HG02885 (cell line): ENCODE data around the gene TCF23.
"Not testable (repeated sequence)": the region's sequence is repeated elsewhere in the genome, so short reads cannot be mapped to it uniquely, and the experiment has no call there.

Experiments
- ATAC-seq: cut with Tn5 transposase; IDR thresholded peaks from one replicate; pipeline ENCODE4 v1.9.1; 2021; ENCODE audit warnings: mild to moderate bottlenecking; ENCODE audit not compliant: unreplicated experiment, poor library complexity

Gene TCF23

GRCh38 chr2:27148801-27149439 lies at the start of gene TCF23:
Gene TCF23 (plus strand): TSS chr2:27149004. CDS start chr2:27149134, 130 bp downstream.
- no peak for ATAC-seq

GRCh38 chr2:27099334-27099955 lies 49.4 kb upstream of the TCF23 start:
- no peak for ATAC-seq

DNA sequence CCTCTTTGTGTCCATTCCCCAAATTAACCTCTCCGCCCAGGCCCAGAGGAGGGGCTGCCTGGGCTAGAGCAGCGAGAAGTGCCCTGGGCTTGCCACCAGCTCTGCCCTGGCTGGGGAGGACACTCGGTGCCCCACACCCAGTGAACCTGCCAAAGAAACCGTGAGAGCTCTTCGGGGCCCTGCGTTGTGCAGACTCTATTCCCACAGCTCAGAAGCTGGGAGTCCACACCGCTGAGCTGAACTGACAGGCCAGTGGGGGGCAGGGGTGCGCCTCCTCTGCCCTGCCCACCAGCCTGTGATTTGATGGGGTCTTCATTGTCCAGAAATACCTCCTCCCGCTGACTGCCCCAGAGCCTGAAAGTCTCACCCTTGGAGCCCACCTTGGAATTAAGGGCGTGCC lies 48.8 kb upstream of the TCF23 start:
- no peak for ATAC-seq

- no peak for ATAC-seq
These were observed 46.5 kb upstream of the TCF23 start for GRCh38 chr2:27102329-27102728.

DNA sequence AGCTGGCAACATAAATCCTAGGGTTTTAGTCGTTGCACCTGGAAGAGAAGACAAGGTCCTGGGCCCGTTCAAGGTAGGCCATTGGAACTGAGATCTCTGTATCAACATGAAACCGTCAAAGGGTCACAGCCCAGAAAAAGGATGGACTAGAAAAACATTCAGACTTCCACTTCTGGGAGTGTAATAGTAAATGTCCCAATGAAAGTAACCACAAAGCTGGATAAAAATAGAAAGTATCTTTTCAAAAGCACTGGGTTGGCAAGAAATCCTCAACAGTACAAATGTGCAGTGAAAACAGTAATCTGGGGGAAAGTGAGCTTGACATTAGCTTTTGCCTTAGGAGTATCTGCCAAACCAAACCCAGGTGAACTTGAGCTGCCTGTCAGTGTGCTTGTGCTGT lies 42.8 kb upstream of the TCF23 start:
- ATAC-seq = no peak

DNA sequence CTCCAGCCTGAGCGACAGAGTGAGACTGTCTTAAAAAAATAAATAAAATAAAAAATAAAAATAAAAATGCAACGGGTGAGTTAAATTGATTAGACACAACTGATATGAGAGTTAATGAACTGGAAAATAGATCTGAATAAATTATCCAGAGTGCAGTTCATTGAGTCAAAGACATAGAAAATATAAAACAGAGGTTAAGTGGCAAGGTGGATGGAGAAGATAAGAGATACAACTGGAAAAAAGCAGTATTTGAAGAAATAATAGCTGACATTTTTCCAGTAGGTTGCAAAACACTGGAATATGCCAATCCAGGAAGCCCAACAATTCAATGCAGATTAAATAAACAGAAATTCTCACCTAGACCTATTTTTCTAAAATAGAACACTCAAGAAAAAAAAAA lies 40.6 kb upstream of the TCF23 start:
- ATAC-seq = no peak

- no peak for ATAC-seq
These were observed 39.7 kb upstream of the TCF23 start for GRCh38 chr2:27109083-27109482.

- ATAC-seq = not testable (repeated sequence)
These were observed 38.0 kb upstream of the TCF23 start for GRCh38 chr2:27110603-27111352.

DNA sequence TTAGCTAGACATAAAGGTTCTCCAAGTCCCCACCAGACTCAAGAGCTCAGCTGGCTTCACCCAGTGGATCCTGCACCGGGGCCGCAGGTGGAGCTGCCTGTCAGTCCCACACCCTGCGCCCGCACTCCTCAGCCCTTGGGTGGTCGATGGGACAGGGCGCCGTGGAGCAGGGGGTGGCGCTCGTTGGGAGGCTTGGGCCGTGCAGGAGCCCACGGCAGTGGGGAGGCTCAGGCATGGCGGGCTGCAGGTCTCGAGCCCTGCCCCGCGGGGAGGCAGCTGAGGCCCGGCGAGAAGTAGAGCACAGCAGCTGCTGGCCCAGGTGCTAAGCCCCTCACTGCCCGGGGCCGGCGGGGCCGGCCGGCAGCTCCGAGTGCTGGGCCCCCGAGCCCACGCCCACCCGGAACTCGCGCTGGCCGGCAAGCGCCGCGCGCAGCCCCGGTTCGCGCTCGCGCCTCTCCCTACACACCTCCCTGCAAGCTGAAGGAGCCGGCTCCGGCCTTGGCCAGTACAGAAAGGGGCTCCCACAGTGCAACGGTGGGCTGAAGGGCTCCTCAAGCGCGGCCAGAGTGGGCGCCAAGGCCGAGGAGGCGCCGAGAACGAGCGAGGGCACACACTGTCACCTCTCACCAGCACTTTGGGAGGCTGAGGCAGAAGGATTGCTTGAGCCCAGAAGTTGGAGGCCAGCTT lies 37.3 kb upstream of the TCF23 start:
- ATAC-seq = not testable (repeated sequence)

- ATAC-seq = no peak
These were observed 33.3 kb upstream of the TCF23 start for GRCh38 chr2:27115519-27115918.

DNA sequence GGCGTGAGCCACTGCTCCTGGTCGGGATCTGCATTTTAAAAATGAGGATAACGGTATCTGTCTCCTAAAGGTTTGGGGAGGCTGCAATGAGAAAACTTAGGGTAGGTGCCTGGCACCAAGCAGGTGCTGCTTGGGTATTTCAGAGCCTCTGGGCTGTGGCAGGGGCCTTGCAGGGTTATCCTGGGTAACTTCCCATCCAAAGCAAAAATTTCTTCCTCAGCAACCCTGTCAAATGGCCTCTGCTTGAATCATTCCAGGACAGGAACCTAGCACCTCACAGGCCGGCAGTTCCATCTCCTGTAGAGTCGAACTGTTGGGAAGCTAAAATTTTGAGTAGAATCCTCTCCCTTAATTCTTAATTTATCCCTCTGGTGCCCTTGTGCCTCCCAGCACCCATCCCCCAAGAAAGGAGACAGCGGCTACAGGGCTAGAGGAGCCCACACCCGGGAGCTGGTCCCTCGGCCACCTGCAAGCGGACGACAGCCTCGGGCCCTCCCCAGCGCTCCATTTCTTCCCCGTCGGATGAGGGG lies 30.7 kb upstream of the TCF23 start:
- ATAC-seq = no peak

GRCh38 chr2:27118525-27119329 lies 30.1 kb upstream of the TCF23 start, which contains the start of gene CGREF1:
Gene CGREF1 (minus strand): TSS chr2:27119128. CDS start chr2:27104366, 14,762 bp downstream.
- ATAC-seq = no peak

GRCh38 chr2:27119330-27119670 lies 29.5 kb upstream of the TCF23 start:
- ATAC-seq = not testable (repeated sequence)

- ATAC-seq = no peak
These were observed 26.9 kb upstream of the TCF23 start for GRCh38 chr2:27121906-27122305.

DNA sequence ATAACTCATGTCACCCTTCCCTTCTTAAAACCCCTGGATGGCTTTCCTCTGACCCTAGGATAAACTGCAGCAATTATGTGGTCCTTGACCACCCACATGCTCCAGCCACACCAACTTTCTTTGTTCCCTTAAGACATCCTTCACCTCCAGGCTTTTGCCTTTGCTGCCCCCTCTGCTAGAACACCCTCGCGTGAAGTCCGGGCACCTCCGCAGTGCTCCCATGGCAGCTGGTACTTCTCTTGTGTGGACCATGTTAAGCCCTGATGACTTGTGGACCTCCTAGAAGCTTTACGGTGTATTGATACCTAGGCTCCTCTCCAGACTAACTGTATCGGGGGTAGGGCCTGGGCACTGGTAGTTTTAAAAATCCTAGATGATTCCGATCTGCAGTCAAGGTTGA lies 26.0 kb upstream of the TCF23 start:
- no peak for ATAC-seq

DNA sequence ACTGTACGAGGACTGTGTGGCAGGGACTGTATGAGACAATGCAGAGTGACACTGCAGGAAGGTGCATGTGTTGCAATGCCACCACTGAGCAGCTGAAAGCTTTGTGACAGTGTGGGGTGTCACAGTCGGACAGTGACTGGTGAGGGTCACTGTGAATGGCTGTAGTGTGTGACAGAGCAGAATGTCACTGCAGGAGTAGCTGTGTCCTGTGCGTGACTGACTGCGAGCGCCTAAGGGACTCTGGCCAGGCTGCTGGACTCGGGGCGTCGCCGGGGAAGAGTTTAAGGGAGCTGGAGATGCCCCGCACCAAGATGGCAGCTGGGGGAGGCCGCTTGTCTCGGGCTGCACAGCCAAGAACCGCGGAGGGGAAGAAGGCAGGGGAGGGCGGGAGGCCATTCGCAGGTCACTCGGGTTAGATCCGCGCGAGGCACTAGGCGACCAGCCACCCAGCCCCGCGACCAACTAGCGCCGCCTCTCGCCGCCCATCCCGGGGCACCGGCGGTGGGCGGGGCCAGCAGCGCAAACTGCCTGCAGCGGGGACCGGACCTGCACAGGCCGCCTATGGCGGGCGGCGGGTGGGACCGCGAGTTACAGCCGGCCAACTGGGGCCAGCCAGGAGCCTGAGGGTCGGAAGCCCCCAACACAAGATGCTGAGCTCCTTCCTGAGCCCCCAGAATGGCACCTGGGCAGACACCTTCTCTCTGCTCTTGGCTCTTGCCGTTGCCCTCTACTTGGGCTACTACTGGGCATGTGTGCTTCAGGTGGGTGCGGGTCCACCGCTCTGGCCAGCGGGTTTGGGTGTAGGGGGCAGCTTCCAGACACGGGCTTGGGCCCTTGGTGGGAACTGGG lies 25.3 kb upstream of the TCF23 start, which contains the start of gene ABHD1:
Gene ABHD1 (plus strand): TSS at position 514 of the 849 bp plus-strand sequence. CDS start 134 bp downstream, at position 648.
- peak; percentile 73 for ATAC-seq

DNA sequence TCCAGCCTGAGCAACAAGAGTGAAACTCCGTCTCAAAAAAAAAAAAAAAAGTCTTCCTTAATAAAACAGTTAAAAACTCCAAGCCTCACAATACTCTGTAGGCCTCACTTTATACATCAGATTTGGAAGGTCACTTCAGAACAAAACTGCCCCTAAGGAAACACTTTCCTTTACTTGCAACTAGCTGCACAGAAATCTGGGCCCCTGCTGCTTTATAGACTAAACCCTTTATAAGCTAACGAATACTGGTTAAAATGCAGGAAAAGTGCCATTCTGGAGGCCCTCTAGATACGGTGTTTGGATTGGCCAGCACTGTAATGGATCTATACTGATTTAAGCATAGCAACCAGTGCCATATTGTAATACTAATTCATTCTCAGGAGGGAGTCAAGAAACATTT lies 23.7 kb upstream of the TCF23 start:
- ATAC-seq = no peak

DNA sequence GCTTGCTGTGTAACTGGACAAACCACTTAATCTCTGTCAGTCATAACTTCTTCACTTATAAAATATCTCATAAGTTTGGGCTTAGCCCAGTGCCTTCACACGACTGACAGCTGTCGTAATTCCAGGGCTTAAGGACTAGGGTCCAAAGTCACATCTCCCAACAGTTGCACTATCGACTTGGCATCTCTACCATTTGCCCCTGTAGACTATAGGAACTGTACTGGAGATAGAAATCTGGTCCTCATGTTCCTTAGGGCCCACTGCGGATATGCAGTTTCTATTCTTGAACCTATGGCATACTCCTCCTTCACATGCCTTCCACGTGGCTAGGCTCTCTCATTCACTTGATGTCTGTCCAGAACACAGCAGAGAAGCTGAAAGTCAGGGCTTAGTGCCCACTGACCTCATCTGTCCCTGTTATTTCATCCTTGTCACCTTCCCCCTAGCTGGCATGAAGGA lies 22.5 kb upstream of the TCF23 start:
- no peak for ATAC-seq
